Sigmoid colon (tissue), 7 donors: ENCODE data around the gene TSPAN5. TPM values are rescaled to one million over a fixed set of nuclear protein-coding genes. Genes with fewer than 3 reads are reported as not detected.

Experiments
- DNase-seq: peaks from one replicate; pipeline ENCODE4 v3.0.0-alpha.2; 2019
- H3K27ac ChIP-seq, 4 donors: fragments of 200-600 bp; sonication (generic); one replicate each; pipeline ENCODE4 v1.5.1; 2016 to 2019; ENCODE audit warnings: mild to moderate bottlenecking in 1 of 4
- H3K27me3 ChIP-seq, 3 donors: fragments of 200-600 bp; sonication (generic); one replicate each; pipeline ENCODE4 v1.5.1; 2019; ENCODE audit warnings: mild to moderate bottlenecking in 1 of 3
- H3K36me3 ChIP-seq, 4 donors: fragments of 200-600 bp; sonication (generic); one replicate each; pipeline ENCODE4 v1.5.1; 2016 to 2019
- H3K4me1 ChIP-seq, 4 donors: fragments of 200-600 bp; sonication (generic); one replicate each; pipeline ENCODE4 v1.5.1; 2017 to 2019
- H3K4me3 ChIP-seq, 4 donors: fragments of 200-600 bp; sonication (generic); one replicate each; pipeline ENCODE4 v1.5.1; 2017 to 2019; ENCODE audit warnings: mild to moderate bottlenecking in 2 of 4, moderate library complexity in 1 of 4
- H3K9me3 ChIP-seq, 4 donors: fragments of 200-600 bp in 3 of 4; sonication (generic) in 3 of 4; one replicate each; pipeline versions ENCODE4 v1.5.1 to v1.6.1; 2013 to 2019
- CTCF ChIP-seq, 4 experiments: fragments of 450-650 bp in 3 of 4; fragments of 200-600 bp in 1 of 4; IDR thresholded peaks; one replicate each; pipeline ENCODE4 v1.5.1; 2016 to 2019; ENCODE audit warnings: antibody characterized with exemption in 4 of 4, mild to moderate bottlenecking in 3 of 4, moderate library complexity in 2 of 4
- EP300 ChIP-seq, 4 donors: sonication (generic); formaldehyde crosslinking; IDR thresholded peaks; one replicate each; pipeline ENCODE4 v1.6.1; 2017; ENCODE audit warnings: antibody characterized with exemption in 4 of 4
- POLR2A ChIP-seq, 2 donors: fragments of 450-650 bp; IDR thresholded peaks; one replicate each; pipeline ENCODE4 v1.6.1; 2016; ENCODE audit warnings: antibody characterized with exemption in 2 of 2, mild to moderate bottlenecking in 2 of 2, moderate library complexity in 2 of 2
- POLR2AphosphoS5 ChIP-seq, 4 donors: sonication (generic); formaldehyde crosslinking; IDR thresholded peaks; one replicate each; pipeline ENCODE4 v1.6.1; 2017; ENCODE audit warnings: antibody characterized with exemption in 4 of 4
- WGBS, 2 donors: extraction: QIAGEN DNeasy Blood & Tissue Kit; methylation state at CpG; one replicate each; pipeline ENCODE4 v1.1.7; 2013; 5-methylcytosine and 5-hydroxymethylcytosine counted together
- intact Hi-C: fragments of 100-400 bp; cut with DNase I; formaldehyde crosslinking; loops from one replicate; pipeline ENCODE4 v1.15.1; 2023
- polyA plus RNA-seq, 3 donors: library from polyadenylated mRNA; stranded (reverse); fragments of 200-250 nt; gene quantifications; one replicate each; pipeline ENCODE4 v1.2.3, GENCODE V29; 2013
- total RNA-seq, 4 donors: library from RNA; depleted of rRNA; stranded (reverse); fragments of >200 nt; gene quantifications; one replicate each; pipeline ENCODE4 v1.1.0, GENCODE V29; 2016
- donor health status: healthy with polysubstance abuse.
- donor health status: Bipolar disorder and iron deficiency.
- donor health status: healthy.

Gene TSPAN5
- total and polyA plus RNA-seq, 7 donors = 1.2 to 18.6 (median 11.2) TPM

- Histone ChIP-seq H3K27ac (no peak overlapping the region), H3K36me3 (no peaks in the 10 kb centered on the region), H3K27me3 (no peaks in the 10 kb centered on the region), H3K9me3 (no peaks in the 10 kb centered on the region), H3K4me3 (no peak overlapping the region), H3K4me1 (peaks cover 0 to 31% (median 17%) of the 10 kb centered on the region in 4 donors)
- intact Hi-C loops = no loop called here
- TF ChIP-seq POLR2A (IDR thresholded peaks at IDR 0.05) = no peak
- no peak for TF ChIP-seq EP300 (IDR thresholded peaks at IDR 0.05)
- TF ChIP-seq POLR2AphosphoS5 (IDR thresholded peaks at IDR 0.05) = no peak
- no peak for TF ChIP-seq CTCF (IDR thresholded peaks at IDR 0.05)
- DNase-seq = no peak
- WGBS, 2 donors = 12 to 76% methylated on average over 3 of the region's 3 CpGs
Observed at GRCh38 chr4:98618680-98619079, 39.7 kb downstream of the TSPAN5 start.

GRCh38 chr4:98617358-98618047, 40.9 kb downstream of the TSPAN5 start:
- no peak for DNase-seq
- intact Hi-C loops = no loop called here
- no peak overlapping the region for H3K27ac ChIP-seq

GRCh38 chr4:98615991-98616390, 42.4 kb downstream of the TSPAN5 start:
- no peak overlapping the region for H3K27ac ChIP-seq
- H3K27me3 ChIP-seq = no peaks in the 10 kb centered on the region
- H3K36me3 ChIP-seq = no peaks in the 10 kb centered on the region
- intact Hi-C loops = no loop called here
- 92 to 93% methylated on average over 3 of the region's 3 CpGs for WGBS, 2 donors
- no peak for TF ChIP-seq CTCF (IDR thresholded peaks at IDR 0.05)
- TF ChIP-seq POLR2AphosphoS5 (IDR thresholded peaks at IDR 0.05) = no peak
- TF ChIP-seq POLR2A (IDR thresholded peaks at IDR 0.05) = no peak
- no peak for TF ChIP-seq EP300 (IDR thresholded peaks at IDR 0.05)
- H3K4me1 ChIP-seq = peaks cover 0 to 56% (median 35%) of the 10 kb centered on the region in 4 donors
- H3K9me3 ChIP-seq = no peaks in the 10 kb centered on the region
- no peak for DNase-seq
- no peak overlapping the region for H3K4me3 ChIP-seq

More at GRCh38 chr4:98617358-98618047, 40.9 kb downstream of the TSPAN5 start:
- Histone ChIP-seq H3K36me3 (no peaks in the 10 kb centered on the region), H3K4me1 (peaks cover 0 to 42% (median 29%) of the 10 kb centered on the region in 4 donors), H3K4me3 (no peak overlapping the region), H3K27me3 (no peaks in the 10 kb centered on the region), H3K9me3 (no peaks in the 10 kb centered on the region)
- TF ChIP-seq CTCF (IDR thresholded peaks at IDR 0.05) = no peak
- no peak for TF ChIP-seq POLR2A (IDR thresholded peaks at IDR 0.05)
- TF ChIP-seq EP300 (IDR thresholded peaks at IDR 0.05) = no peak
- TF ChIP-seq POLR2AphosphoS5 (IDR thresholded peaks at IDR 0.05) = no peak
- 92 to 97% methylated on average over 2 of the region's 2 CpGs for WGBS, 2 donors

- H3K9me3 ChIP-seq = no peaks in the 10 kb centered on the region
- H3K27ac ChIP-seq = no peak overlapping the region
- intact Hi-C loops = no loop called here
- no peaks in the 10 kb centered on the region for H3K36me3 ChIP-seq
- peaks cover 0 to 58% (median 35%) of the 10 kb centered on the region in 4 donors for H3K4me1 ChIP-seq
- WGBS, 2 donors = 70 to 94% methylated on average over 4 of the region's 4 CpGs
- H3K4me3 ChIP-seq = no peak overlapping the region
- no peaks in the 10 kb centered on the region for H3K27me3 ChIP-seq
- TF ChIP-seq POLR2A (IDR thresholded peaks at IDR 0.05) = no peak
- TF ChIP-seq EP300 (IDR thresholded peaks at IDR 0.05) = no peak
- no peak for TF ChIP-seq CTCF (IDR thresholded peaks at IDR 0.05)
- TF ChIP-seq POLR2AphosphoS5 (IDR thresholded peaks at IDR 0.05) = no peak
- DNase-seq = no peak
Observed at GRCh38 chr4:98614662-98615061, 43.7 kb downstream of the TSPAN5 start.
